ENCODE data around the gene ATP6V1B1.

DNA sequence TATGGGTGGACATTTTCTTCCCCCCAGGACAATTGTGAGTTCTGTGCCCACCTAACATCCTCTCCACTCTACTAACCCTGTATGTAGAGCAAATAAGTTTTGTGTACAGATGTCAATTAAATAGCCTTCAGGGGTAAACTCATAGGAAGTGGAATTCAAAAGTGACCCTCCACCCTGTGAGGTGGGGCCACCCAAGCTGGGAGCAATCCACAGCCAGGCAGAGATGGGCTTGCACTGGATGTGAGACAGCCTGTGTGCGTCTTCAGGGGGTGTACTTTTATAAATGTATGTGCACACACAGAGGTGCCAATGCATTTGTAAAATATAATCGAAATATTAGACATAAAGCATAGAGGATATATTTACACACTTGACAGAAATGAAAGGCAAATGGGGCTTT lies 33.1 kb upstream of the ATP6V1B1 start:
- TF ChIP-seq, protein P1, sequence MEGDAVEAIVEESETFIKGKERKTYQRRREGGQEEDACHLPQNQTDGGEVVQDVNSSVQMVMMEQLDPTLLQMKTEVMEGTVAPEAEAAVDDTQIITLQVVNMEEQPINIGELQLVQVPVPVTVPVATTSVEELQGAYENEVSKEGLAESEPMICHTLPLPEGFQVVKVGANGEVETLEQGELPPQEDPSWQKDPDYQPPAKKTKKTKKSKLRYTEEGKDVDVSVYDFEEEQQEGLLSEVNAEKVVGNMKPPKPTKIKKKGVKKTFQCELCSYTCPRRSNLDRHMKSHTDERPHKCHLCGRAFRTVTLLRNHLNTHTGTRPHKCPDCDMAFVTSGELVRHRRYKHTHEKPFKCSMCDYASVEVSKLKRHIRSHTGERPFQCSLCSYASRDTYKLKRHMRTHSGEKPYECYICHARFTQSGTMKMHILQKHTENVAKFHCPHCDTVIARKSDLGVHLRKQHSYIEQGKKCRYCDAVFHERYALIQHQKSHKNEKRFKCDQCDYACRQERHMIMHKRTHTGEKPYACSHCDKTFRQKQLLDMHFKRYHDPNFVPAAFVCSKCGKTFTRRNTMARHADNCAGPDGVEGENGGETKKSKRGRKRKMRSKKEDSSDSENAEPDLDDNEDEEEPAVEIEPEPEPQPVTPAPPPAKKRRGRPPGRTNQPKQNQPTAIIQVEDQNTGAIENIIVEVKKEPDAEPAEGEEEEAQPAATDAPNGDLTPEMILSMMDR (IDR thresholded peaks at IDR 0.05): no peak
- no peak for TF ChIP-seq POLR2A (IDR thresholded peaks at IDR 0.05)

Data from sigmoid colon (tissue), 3 donors.